ENCODE measurements around the gene LRRD1.

Gene LRRD1

GRCh38 chr7:92116949-92117348 lies 62.0 kb downstream of the LRRD1 start:
- CTCF ChIA-PET: interaction anchor here (0.7 kb wide), 1 partner anchor 299 kb away, joined by 3 read pairs; no protein-coding TSS in a partner anchor

More at GRCh38 chr7:92116949-92117348, 62.0 kb downstream of the LRRD1 start:
- no peak overlapping the region for H3K4me3 ChIP-seq (ENCODE audit: low read depth, low read length)
- H3K27ac ChIP-seq (ENCODE audit: extremely low read depth, low read depth, low read length): no peak overlapping the region
- H3K36me3 ChIP-seq (ENCODE audit: control insufficient read depth in 2 of 2, insufficient read depth in 1 of 2, low read length in 2 of 2): peaks cover 30 to 51% of the 10 kb centered on the region in 2 experiments
- no peak for TF ChIP-seq ZNF747 (tag by site-specific recombination; IDR thresholded peaks at IDR 0.05)
- no peak for TF ChIP-seq INSM2 (tag by site-specific recombination; IDR thresholded peaks at IDR 0.05)
- TF ChIP-seq ZNF274 (IDR thresholded peaks at IDR 0.05; ENCODE audit: low read length): no peak
- TF ChIP-seq ZNF274 (tag by site-specific recombination; IDR thresholded peaks at IDR 0.05; ENCODE audit: borderline replicate concordance): no peak
- TF ChIP-seq ZNF585B (tag by site-specific recombination; IDR thresholded peaks at IDR 0.05): no peak
- TF ChIP-seq ZNF335 (tag by site-specific recombination; conservative IDR thresholded peaks at IDR 0.05): no peak
- no peak for TF ChIP-seq GLIS2 (tag by site-specific recombination; IDR thresholded peaks at IDR 0.05)
- TF ChIP-seq ZNF292 (tag by site-specific recombination; IDR thresholded peaks at IDR 0.05; ENCODE audit: borderline replicate concordance, low read depth): no peak
- no peak for TF ChIP-seq GLIS1 (tag by site-specific recombination; IDR thresholded peaks at IDR 0.05)
- no peak for TF ChIP-seq PRDM6 (tag by site-specific recombination; IDR thresholded peaks at IDR 0.05)
- TF ChIP-seq ZNF560 (tag by site-specific recombination; IDR thresholded peaks at IDR 0.05; ENCODE audit: borderline replicate concordance): no peak
- no peak for TF ChIP-seq ZNF16 (tag by site-specific recombination; IDR thresholded peaks at IDR 0.05; ENCODE audit: low read depth)
- TF ChIP-seq ZNF19 (tag by site-specific recombination; IDR thresholded peaks at IDR 0.05; ENCODE audit: low read depth): no peak
- no peak for TF ChIP-seq PRDM2 (tag by site-specific recombination; IDR thresholded peaks at IDR 0.05; ENCODE audit: borderline replicate concordance)
- no peak for TF ChIP-seq ZNF426 (tag by site-specific recombination; IDR thresholded peaks at IDR 0.05)
- no peak for TF ChIP-seq ATF2 (tag by site-specific recombination; IDR thresholded peaks at IDR 0.05; ENCODE audit: low read depth)
- no peak for TF ChIP-seq GLI2 (tag by site-specific recombination; IDR thresholded peaks at IDR 0.05; ENCODE audit: borderline replicate concordance, low read depth)
- TF ChIP-seq ZNF416 (tag by site-specific recombination; IDR thresholded peaks at IDR 0.05): no peak
- no peak for TF ChIP-seq ZNF248 (tag by site-specific recombination; IDR thresholded peaks at IDR 0.05)
- no peaks in the 10 kb centered on the region for H3K4me1 ChIP-seq (ENCODE audit: control insufficient read depth, insufficient read depth, low read length)
- no peaks in the 10 kb centered on the region for H3K9me3 ChIP-seq (ENCODE audit: control insufficient read depth, insufficient read depth, low read depth, low read length)
- POLR2A ChIA-PET: interaction anchor here (1.4 kb wide), 1 partner anchor 17 kb away, joined by 5 read pairs; the partner anchor contains the start of gene CYP51A1
